Activated CD8-positive, alpha-beta T cell treated with anti-CD3 and anti-CD28 coated beads for 36 hours (primary cell): ENCODE data around the gene DNASE1L2. TPM values are rescaled to one million over a fixed set of nuclear protein-coding genes. Genes with fewer than 3 reads are reported as not detected.
A peak's percentile ranks its signal among the peaks of the same experiment; 100 is the strongest.

Experiments used
- ATAC-seq: fragments of 200-7000 bp; cut with Tn5 transposase; one replicate; pipeline ENCODE4 v1.10.0; 2021; ENCODE audit warnings: mild to moderate bottlenecking, moderate library complexity
- CTCF ChIA-PET: fragments of 350-600 bp; sonication (Branson Sonifier 250); formaldehyde crosslinking; loops from one replicate; lab custom pipeline; 2021; ENCODE audit warnings: antibody characterized with exemption; lab: Charles Lee
- POLR2A ChIA-PET: fragments of 350-600 bp; sonication (Branson Sonifier 250); formaldehyde crosslinking; loops from one replicate; lab custom pipeline; 2021; ENCODE audit warnings: antibody characterized with exemption; lab: Charles Lee
- DNase-seq: peaks from one replicate; pipeline ENCODE4 v3.0.0-alpha.2; 2020
- H3K27ac Mint-ChIP-seq: one replicate; pipeline ENCODE4 v1.8.0; 2021; ENCODE audit warnings: mild to moderate bottlenecking, mixed read lengths
- H3K27me3 Mint-ChIP-seq: one replicate; pipeline ENCODE4 v1.8.0; 2021; ENCODE audit warnings: mixed read lengths
- H3K36me3 Mint-ChIP-seq: one replicate; pipeline ENCODE4 v1.8.0; 2021; ENCODE audit warnings: low read depth, mixed read lengths
- H3K4me1 Mint-ChIP-seq: one replicate; pipeline ENCODE4 v1.8.0; 2021; ENCODE audit warnings: low read depth, mixed read lengths
- H3K4me3 Mint-ChIP-seq: one replicate; pipeline ENCODE4 v1.8.0; 2021; ENCODE audit warnings: mild to moderate bottlenecking, moderate library complexity, mixed read lengths
- H3K9me3 Mint-ChIP-seq: one replicate; pipeline ENCODE4 v1.8.0; 2021; ENCODE audit warnings: mixed read lengths
- CTCF ChIP-seq: fragments of 200-600 bp; IDR thresholded peaks from one replicate; pipeline ENCODE4 v1.8.0; 2022; ENCODE audit warnings: antibody characterized with exemption, mild to moderate bottlenecking
- intact Hi-C: fragments of 100-400 bp; cut with micrococcal nuclease; formaldehyde crosslinking; loops from one replicate; pipeline ENCODE4 v1.10.0; 2022
- total RNA-seq, 2 experiments: library from RNA; stranded (reverse); gene quantifications; one replicate each; pipeline ENCODE4 v1.2.3, GENCODE V29; 2021

DNASE1L2 gene
- total RNA-seq, 2 experiments from 2014 or later, result 0.32 to 0.51 TPM

DNA sequence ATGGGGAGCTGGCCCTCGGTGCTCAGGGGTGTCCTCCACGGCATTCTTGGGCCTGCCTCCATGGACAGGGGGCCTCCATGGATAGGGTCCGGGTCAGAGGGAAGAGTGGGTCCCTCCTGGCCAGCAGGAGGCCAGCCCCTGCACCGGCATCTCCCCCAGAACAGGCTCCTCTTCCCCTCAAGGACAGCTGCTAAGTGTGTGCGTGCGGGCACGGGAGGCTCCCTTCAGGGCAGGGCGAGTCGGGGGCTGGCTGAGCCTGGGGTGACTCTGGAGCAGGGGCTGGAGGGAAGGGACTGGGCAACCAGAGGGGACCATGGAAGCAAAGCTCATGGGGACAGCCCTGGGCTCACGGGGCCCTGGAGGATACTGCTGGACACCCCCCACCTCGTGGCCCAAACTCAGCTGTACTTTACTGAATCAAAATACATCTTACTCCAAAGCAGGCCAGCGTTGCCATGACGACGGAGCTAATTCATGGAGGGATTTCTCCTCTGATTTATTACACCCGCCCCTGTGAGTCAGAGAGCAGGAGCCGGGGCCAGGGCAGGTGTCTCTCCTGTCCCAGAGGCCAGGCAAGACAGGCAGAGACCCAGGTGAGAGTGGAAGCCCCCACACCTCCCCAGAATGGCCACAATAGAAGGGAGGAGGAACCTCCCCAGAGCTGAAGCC lies 41.9 kb upstream of the DNASE1L2 start:
- Mint-ChIP-seq H3K27me3 (peaks cover 23% of the 10 kb centered on the region), H3K4me3 (no peak overlapping the region), H3K27ac (no peak overlapping the region), H3K4me1 (peaks cover 3% of the 10 kb centered on the region), H3K36me3 (no peaks in the 10 kb centered on the region), H3K9me3 (no peaks in the 10 kb centered on the region)
- ATAC-seq (no peak), DNase-seq (peak; percentile 68)
- CTCF ChIA-PET, result interaction anchor here (0.9 to 3.9 kb wide), 22 partner anchors 8 to 396 kb away, joined by 3 to 24 read pairs (median 4); partner anchors contain the start of genes CCNF and ECI1
- intact Hi-C loops, result no loop called here
- POLR2A ChIA-PET, result interaction anchor here (0.8 to 2.8 kb wide), 8 partner anchors 10 to 63 kb away, joined by 3 to 18 read pairs (median 4); partner anchors contain the start of genes ECI1 and TRAF7
- TF ChIP-seq CTCF, result no peak

- H3K36me3 Mint-ChIP-seq, result no peaks in the 10 kb centered on the region
- peak; percentile 63 for TF ChIP-seq CTCF
- ChIA-PET POLR2A (interaction anchor here (0.8 to 2.8 kb wide), 7 partner anchors 9 to 63 kb away, joined by 3 to 18 read pairs (median 4); partner anchors contain the start of genes ECI1 and TRAF7), CTCF (interaction anchor here (0.9 to 3.9 kb wide), 22 partner anchors 9 to 395 kb away, joined by 3 to 24 read pairs (median 4); partner anchors contain the start of genes CCNF and ECI1)
- H3K27me3 Mint-ChIP-seq, result peaks cover 23% of the 10 kb centered on the region
- no peak overlapping the region for H3K27ac Mint-ChIP-seq
- peak; percentile 77 for ATAC-seq
- peak; percentile 75 for DNase-seq
- intact Hi-C loops, result no loop called here
- peaks cover 3% of the 10 kb centered on the region for H3K4me1 Mint-ChIP-seq
- H3K4me3 Mint-ChIP-seq, result peak overlapping the region; percentile 55
- H3K9me3 Mint-ChIP-seq, result no peaks in the 10 kb centered on the region
Measured at GRCh38 chr16:2194852-2195321, 41.4 kb upstream of the DNASE1L2 start.

GRCh38 chr16:2195322-2196161 lies 40.7 kb upstream of the DNASE1L2 start:
- intact Hi-C loops, result no loop called here
- peak; percentile 25 for ATAC-seq
- H3K27ac Mint-ChIP-seq, result no peak overlapping the region
- POLR2A ChIA-PET, result interaction anchor here (0.9 to 2.8 kb wide), 6 partner anchors 8 to 56 kb away, joined by 3 to 18 read pairs (median 5); partner anchors contain the start of genes ECI1 and TRAF7
- no peaks in the 10 kb centered on the region for H3K9me3 Mint-ChIP-seq
- TF ChIP-seq CTCF, result no peak
- H3K36me3 Mint-ChIP-seq, result no peaks in the 10 kb centered on the region
- no peak for DNase-seq
- peaks cover 3% of the 10 kb centered on the region for H3K4me1 Mint-ChIP-seq
- H3K4me3 Mint-ChIP-seq, result peak overlapping the region; percentile 55
- H3K27me3 Mint-ChIP-seq, result peaks cover 23% of the 10 kb centered on the region
- CTCF ChIA-PET, result interaction anchor here (1.1 to 3.9 kb wide), 18 partner anchors 8 to 395 kb away, joined by 3 to 24 read pairs (median 5); partner anchors contain the start of genes CCNF and ECI1

- no peaks in the 10 kb centered on the region for H3K36me3 Mint-ChIP-seq
- DNase-seq, result no peak
- ChIA-PET POLR2A (interaction anchor here (1.0 to 3.6 kb wide), 4 partner anchors 8 to 41 kb away, joined by 3 to 18 read pairs (median 12); partner anchors contain the start of gene TRAF7), CTCF (interaction anchor here (0.6 to 3.9 kb wide), 3 partner anchors 55 to 225 kb away, joined by 3 to 24 read pairs (median 4); partner anchors contain the start of gene ECI1)
- TF ChIP-seq CTCF, result no peak
- peak; percentile 50 for ATAC-seq
- peak within 1 kb of the TSS; percentile 55 for H3K4me3 Mint-ChIP-seq
- H3K4me1 Mint-ChIP-seq, result peaks cover 3% of the 10 kb centered on the region
- H3K27ac Mint-ChIP-seq, result no peak within 1 kb of the TSS
- H3K9me3 Mint-ChIP-seq, result no peaks in the 10 kb centered on the region
- intact Hi-C loops, result no loop called here
- peaks cover 23% of the 10 kb centered on the region for H3K27me3 Mint-ChIP-seq
Measured at GRCh38 chr16:2196162-2196980, 39.9 kb upstream of the DNASE1L2 start, which contains the start of gene CASKIN1. TSS of gene CASKIN1 (minus strand) at chr16:2196605. CDS start at chr16:2196432, 173 bp downstream.
